ENCODE measurements around the gene SLC22A7. TPM values are rescaled to one million over a fixed set of nuclear protein-coding genes. Genes with fewer than 3 reads are reported as not detected.

Gene SLC22A7
- total and polyA plus RNA-seq, 7 donors = not detected

DNA sequence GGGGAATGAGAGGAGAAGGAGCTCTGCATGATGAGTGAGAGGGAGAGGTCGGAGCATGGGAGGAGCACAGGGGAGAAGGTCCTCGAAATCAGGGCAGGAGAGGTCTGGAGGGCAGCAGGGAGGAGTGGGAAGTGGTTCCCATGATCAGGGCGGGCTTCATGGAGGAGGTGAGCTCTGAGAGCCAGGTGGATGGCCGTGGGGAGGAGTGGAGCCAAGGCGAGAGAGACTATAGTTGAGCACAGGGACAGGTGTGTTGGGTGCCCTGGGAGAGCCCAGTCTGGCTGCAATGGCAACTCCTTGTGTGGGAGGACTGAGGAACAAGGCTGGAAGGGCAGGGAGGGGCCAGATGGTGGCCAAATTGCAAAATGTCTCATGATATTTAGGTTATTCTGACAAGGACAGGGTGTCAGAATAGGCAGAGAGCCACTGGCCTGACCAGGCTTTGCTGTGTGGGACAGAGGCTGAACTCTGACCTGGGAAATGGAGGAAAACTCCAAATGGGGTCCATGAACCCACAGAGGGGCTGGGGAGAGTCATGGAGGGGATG is 33.4 kb upstream of the SLC22A7 start:
- TF ChIP-seq POLR2AphosphoS5 (IDR thresholded peaks at IDR 0.05) (no peak), POLR2A (IDR thresholded peaks at IDR 0.05) (no peak), EP300 (IDR thresholded peaks at IDR 0.05) (no peak)
- TF ChIP-seq, protein P1, sequence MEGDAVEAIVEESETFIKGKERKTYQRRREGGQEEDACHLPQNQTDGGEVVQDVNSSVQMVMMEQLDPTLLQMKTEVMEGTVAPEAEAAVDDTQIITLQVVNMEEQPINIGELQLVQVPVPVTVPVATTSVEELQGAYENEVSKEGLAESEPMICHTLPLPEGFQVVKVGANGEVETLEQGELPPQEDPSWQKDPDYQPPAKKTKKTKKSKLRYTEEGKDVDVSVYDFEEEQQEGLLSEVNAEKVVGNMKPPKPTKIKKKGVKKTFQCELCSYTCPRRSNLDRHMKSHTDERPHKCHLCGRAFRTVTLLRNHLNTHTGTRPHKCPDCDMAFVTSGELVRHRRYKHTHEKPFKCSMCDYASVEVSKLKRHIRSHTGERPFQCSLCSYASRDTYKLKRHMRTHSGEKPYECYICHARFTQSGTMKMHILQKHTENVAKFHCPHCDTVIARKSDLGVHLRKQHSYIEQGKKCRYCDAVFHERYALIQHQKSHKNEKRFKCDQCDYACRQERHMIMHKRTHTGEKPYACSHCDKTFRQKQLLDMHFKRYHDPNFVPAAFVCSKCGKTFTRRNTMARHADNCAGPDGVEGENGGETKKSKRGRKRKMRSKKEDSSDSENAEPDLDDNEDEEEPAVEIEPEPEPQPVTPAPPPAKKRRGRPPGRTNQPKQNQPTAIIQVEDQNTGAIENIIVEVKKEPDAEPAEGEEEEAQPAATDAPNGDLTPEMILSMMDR (IDR thresholded peaks at IDR 0.05) = no peak
- Histone ChIP-seq H3K27ac (no peak overlapping the region), H3K27me3 (no peaks in the 10 kb centered on the region), H3K4me3 (no peak overlapping the region), H3K36me3 (no peaks in the 10 kb centered on the region), H3K9me3 (no peaks in the 10 kb centered on the region), H3K4me1 (peaks cover 0 to 22% (median 20%) of the 10 kb centered on the region in 4 donors)
- DNase-seq = no peak
- intact Hi-C loops (cut with DNase I) = loop anchor here (5.0 to 10.0 kb wide), 2 partner anchors 160 to 243 kb away; partner anchors contain the start of gene ABCC10
- 82 to 87% methylated on average over 5 of the region's 5 CpGs for WGBS, 2 donors

DNA sequence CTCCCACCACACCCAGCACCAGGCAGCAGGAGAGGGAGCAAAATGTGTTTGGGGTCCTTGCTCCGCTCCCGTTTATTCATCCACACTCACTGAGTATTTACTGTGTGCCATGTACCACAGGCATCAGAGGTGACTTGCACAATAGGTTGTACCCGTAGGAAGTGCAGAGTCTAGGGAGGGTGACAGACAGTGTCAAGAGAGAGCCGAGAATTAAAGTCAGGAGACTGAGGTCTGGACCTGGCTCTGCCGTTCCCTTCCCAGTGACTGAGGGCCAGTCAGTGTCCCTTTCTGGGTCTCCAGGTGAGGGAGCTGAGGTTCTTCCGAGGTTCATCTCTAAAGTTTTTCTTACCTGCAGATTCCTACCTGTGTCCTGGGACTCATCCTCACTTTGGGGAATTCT is 32.5 kb upstream of the SLC22A7 start:
- DNase-seq = no peak
- H3K36me3 ChIP-seq = no peaks in the 10 kb centered on the region
- no peaks in the 10 kb centered on the region for H3K9me3 ChIP-seq
- intact Hi-C loops (cut with DNase I) = loop anchor here (5.0 to 10.0 kb wide), 2 partner anchors 159 to 242 kb away; partner anchors contain the start of gene ABCC10
- H3K27me3 ChIP-seq = no peaks in the 10 kb centered on the region
- TF ChIP-seq, protein P1 (IDR thresholded peaks at IDR 0.05) = no peak
- TF ChIP-seq EP300 (IDR thresholded peaks at IDR 0.05) (no peak), POLR2A (IDR thresholded peaks at IDR 0.05) (no peak), POLR2AphosphoS5 (IDR thresholded peaks at IDR 0.05) (no peak)
- WGBS, 2 donors = 86 to 89% methylated on average over 6 of the region's 6 CpGs
- H3K4me1 ChIP-seq = peaks cover 0 to 27% (median 25%) of the 10 kb centered on the region in 4 donors
- H3K27ac ChIP-seq = no peak overlapping the region
- no peak overlapping the region for H3K4me3 ChIP-seq

DNA sequence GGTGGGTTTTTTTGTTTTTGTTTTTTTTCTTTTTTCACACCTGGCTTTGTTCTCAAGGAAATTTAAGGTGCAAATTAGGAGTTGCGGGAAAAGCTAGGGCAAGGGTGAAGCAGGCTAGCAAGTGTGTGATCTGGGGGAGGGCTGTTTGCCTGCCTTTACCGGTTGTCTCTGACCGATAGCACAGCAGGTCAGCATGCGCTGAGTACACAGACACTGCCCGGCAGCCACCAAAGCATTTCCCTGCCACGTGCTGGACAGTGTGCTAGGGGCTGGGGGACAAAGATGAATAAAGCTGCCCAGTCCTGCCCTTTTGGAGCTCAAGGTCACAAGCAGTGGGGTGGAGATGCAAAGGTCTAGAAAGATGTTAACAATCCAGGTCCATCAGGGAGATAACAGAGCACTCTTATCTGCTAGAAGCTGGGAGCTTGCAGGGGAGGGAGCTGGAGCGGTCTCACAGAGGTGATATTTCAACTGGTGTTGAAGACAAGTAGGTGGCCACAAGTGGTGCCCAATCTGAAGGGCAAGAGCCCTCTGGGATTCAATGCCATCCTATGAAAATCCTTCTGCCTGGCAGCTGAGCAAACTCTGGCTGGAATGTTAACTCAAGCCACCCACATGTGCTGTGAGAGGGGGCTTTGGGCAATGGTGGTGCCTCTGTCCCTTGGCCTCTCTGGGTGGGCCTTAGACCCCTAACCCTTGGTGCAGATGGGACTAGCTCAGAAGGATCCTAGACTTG is 30.3 kb upstream of the SLC22A7 start:
- WGBS, 2 donors = 29 to 73% methylated on average over 7 of the region's 7 CpGs
- no peaks in the 10 kb centered on the region for H3K9me3 ChIP-seq
- TF ChIP-seq POLR2A (IDR thresholded peaks at IDR 0.05) = no peak
- TF ChIP-seq, protein P1 (IDR thresholded peaks at IDR 0.05) = no peak
- no peak for TF ChIP-seq POLR2AphosphoS5 (IDR thresholded peaks at IDR 0.05)
- no peak for TF ChIP-seq EP300 (IDR thresholded peaks at IDR 0.05)
- peak overlapping the region; percentile 72 to 92 (median 76) for H3K27ac ChIP-seq
- H3K36me3 ChIP-seq = no peaks in the 10 kb centered on the region
- DNase-seq = no peak
- no peak overlapping the region for H3K4me3 ChIP-seq
- H3K27me3 ChIP-seq = no peaks in the 10 kb centered on the region
- peaks cover 0 to 27% (median 25%) of the 10 kb centered on the region in 4 donors for H3K4me1 ChIP-seq
- intact Hi-C loops (cut with DNase I) = loop anchor here (5.0 to 10.0 kb wide), 2 partner anchors 157 to 240 kb away; partner anchors contain the start of gene ABCC10

DNA sequence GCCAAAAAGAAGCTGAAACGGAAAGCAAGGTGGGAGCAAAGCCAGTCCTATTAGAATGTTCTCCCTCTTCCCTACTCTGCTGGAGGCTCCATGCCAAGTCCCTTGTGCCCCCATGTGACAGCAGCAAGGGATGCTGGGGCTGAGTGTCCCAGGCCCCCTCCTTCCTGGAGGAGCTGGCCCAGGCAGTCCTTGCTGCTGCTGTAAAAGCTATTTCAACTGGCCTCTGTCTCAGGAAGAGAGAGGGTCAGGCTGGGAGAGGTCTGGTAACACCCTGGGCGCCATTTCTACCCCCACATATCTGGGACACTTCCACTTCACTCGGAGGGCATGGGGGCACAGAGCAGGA is 29.7 kb upstream of the SLC22A7 start:
- intact Hi-C loops (cut with DNase I) = loop anchor here (5.0 to 10.0 kb wide), 2 partner anchors 156 to 239 kb away; partner anchors contain the start of gene ABCC10
- H3K4me3 ChIP-seq = no peak overlapping the region
- H3K27ac ChIP-seq = peak overlapping the region; percentile 72 to 92 (median 76)
- no peaks in the 10 kb centered on the region for H3K36me3 ChIP-seq
- peaks cover 0 to 27% (median 25%) of the 10 kb centered on the region in 4 donors for H3K4me1 ChIP-seq
- 70 to 73% methylated on average over 3 of the region's 3 CpGs for WGBS, 2 donors
- no peaks in the 10 kb centered on the region for H3K27me3 ChIP-seq
- DNase-seq = no peak
- TF ChIP-seq EP300 (IDR thresholded peaks at IDR 0.05) (no peak), POLR2AphosphoS5 (IDR thresholded peaks at IDR 0.05) (no peak), POLR2A (IDR thresholded peaks at IDR 0.05) (no peak)
- TF ChIP-seq, protein P1 (IDR thresholded peaks at IDR 0.05) = no peak
- H3K9me3 ChIP-seq = no peaks in the 10 kb centered on the region

Measured in sigmoid colon (tissue), 7 donors.